Liver (tissue), 9 donors: Measurements from ENCODE around the gene KSR1. TPM values are rescaled to one million over a fixed set of nuclear protein-coding genes. Genes with fewer than 3 reads are reported as not detected.
"Not testable (repeated sequence)": the region's sequence is repeated elsewhere in the genome, so short reads cannot be mapped to it uniquely, and the experiment has no call there.

Experiments
- DNase-seq: peaks from one replicate; pipeline ENCODE4 v3.0.0-alpha.2; 2017; ENCODE audit warnings: low spot score
- H3K27ac ChIP-seq, 2 donors: one replicate each; pipeline ENCODE4 v1.7.0; 2013; ENCODE audit warnings: inconsistent platforms in 2 of 2, low read length in 2 of 2, control low read depth in 1 of 2, low read depth in 1 of 2, mild to moderate bottlenecking in 1 of 2
- H3K27me3 ChIP-seq, 4 donors: one replicate each; pipeline versions ENCODE4 v1.6.1 to v1.7.0; 2013; ENCODE audit warnings: low read length in 3 of 4, inconsistent platforms in 1 of 4, mild to moderate bottlenecking in 1 of 4, moderate library complexity in 1 of 4; ENCODE audit not compliant: control insufficient read depth in 4 of 4, insufficient read depth in 4 of 4
- H3K36me3 ChIP-seq, 4 donors: one replicate each; pipeline versions ENCODE4 v1.6.1 to v1.7.0; 2013; ENCODE audit warnings: low read length in 3 of 4, mild to moderate bottlenecking in 3 of 4, low read depth in 1 of 4, moderate library complexity in 1 of 4; ENCODE audit not compliant: control insufficient read depth in 4 of 4, insufficient read depth in 3 of 4
- H3K4me1 ChIP-seq, 4 donors: one replicate each; pipeline versions ENCODE4 v1.6.1 to v1.7.0; 2013; ENCODE audit warnings: low read length in 3 of 4, mild to moderate bottlenecking in 3 of 4, moderate library complexity in 1 of 4; ENCODE audit not compliant: control insufficient read depth in 4 of 4, insufficient read depth in 4 of 4
- H3K4me3 ChIP-seq, 3 donors: one replicate each; pipeline versions ENCODE4 v1.6.1 to v1.7.0; 2013; ENCODE audit warnings: low read length in 3 of 3, control low read depth in 1 of 3, low read depth in 1 of 3, mild to moderate bottlenecking in 1 of 3
- H3K9ac ChIP-seq, 2 donors: one replicate each; pipeline ENCODE4 v1.7.0; 2013; ENCODE audit warnings: low read length in 2 of 2, mild to moderate bottlenecking in 2 of 2, moderate library complexity in 2 of 2, control low read depth in 1 of 2, low read depth in 1 of 2
- H3K9me3 ChIP-seq, 4 donors: one replicate each; pipeline versions ENCODE4 v1.6.1 to v1.7.0; 2013; ENCODE audit warnings: low read length in 3 of 4; ENCODE audit not compliant: control insufficient read depth in 4 of 4
- EGR1 ChIP-seq, 2 donors: IDR thresholded peaks; 2 replicates each; pipeline ENCODE4 v1.6.1; 2016 to 2018; ENCODE audit warnings: antibody characterized with exemption in 2 of 2, low read depth in 2 of 2
- FOXA1 ChIP-seq: IDR thresholded peaks from 2 replicates; pipeline ENCODE4 v1.6.1; 2016; ENCODE audit warnings: antibody characterized with exemption
- FOXA2 ChIP-seq: IDR thresholded peaks from 2 replicates; pipeline ENCODE4 v1.6.1; 2016; ENCODE audit warnings: antibody characterized with exemption
- GABPA ChIP-seq, 2 donors: IDR thresholded peaks in 1 of 2; conservative IDR thresholded peaks in 1 of 2; 2 replicates each; pipeline ENCODE4 v1.6.1; 2016; ENCODE audit warnings: antibody characterized with exemption in 2 of 2, mild to moderate bottlenecking in 1 of 2, moderate library complexity in 1 of 2
- HNF4A ChIP-seq, 2 donors: conservative IDR thresholded peaks; 2 replicates each; pipeline ENCODE4 v1.6.1; 2016; ENCODE audit warnings: antibody characterized with exemption in 2 of 2, mild to moderate bottlenecking in 2 of 2
- JUND ChIP-seq, 2 donors: IDR thresholded peaks; 2 replicates each; pipeline ENCODE4 v1.6.1; 2016; ENCODE audit warnings: antibody characterized with exemption in 2 of 2
- MAX ChIP-seq: IDR thresholded peaks from 2 replicates; pipeline ENCODE4 v1.6.1; 2016; ENCODE audit warnings: antibody characterized with exemption
- NR2F2 ChIP-seq: IDR thresholded peaks from 2 replicates; pipeline ENCODE4 v1.6.1; 2016; ENCODE audit warnings: antibody characterized with exemption
- RAD21 ChIP-seq, 2 donors: IDR thresholded peaks; 2 replicates each; pipeline ENCODE4 v1.6.1; 2016; ENCODE audit warnings: antibody characterized with exemption in 2 of 2, mild to moderate bottlenecking in 2 of 2
- SP1 ChIP-seq: IDR thresholded peaks from 2 replicates; pipeline ENCODE4 v1.6.1; 2018; ENCODE audit warnings: antibody characterized with exemption, mild to moderate bottlenecking
- TAF1 ChIP-seq: conservative IDR thresholded peaks from 2 replicates; pipeline ENCODE4 v1.6.1; 2016; ENCODE audit warnings: antibody characterized with exemption, mild to moderate bottlenecking
- ZBTB33 ChIP-seq: IDR thresholded peaks from 2 replicates; pipeline ENCODE4 v1.6.1; 2016; ENCODE audit warnings: antibody characterized with exemption
- WGBS: extraction: QIAGEN DNeasy Blood & Tissue Kit; methylation state at CpG from one replicate; pipeline ENCODE4 v1.1.7; 2013; 5-methylcytosine and 5-hydroxymethylcytosine counted together
- polyA plus RNA-seq, 2 donors: library from polyadenylated mRNA; stranded (reverse) in 1 of 2; unstranded in 1 of 2; fragments of 200-250 nt in 1 of 2; fragments of >200 nt in 1 of 2; fragmentation: Nextera tagmentation in 1 of 2; extraction: Ambion mirVana in 1 of 2; gene quantifications; one replicate each; pipeline versions ENCODE4 v1.2.1 to v1.2.3, GENCODE V29; 2013 to 2015
- total RNA-seq, 2 donors: library from RNA; depleted of rRNA; stranded (reverse); fragments of >200 nt; gene quantifications; one replicate each; pipeline ENCODE4 v1.2.3, GENCODE V29; 2014
- TF ChIP-seq, protein P1 (sequence below): fragments of 150-350 bp; IDR thresholded peaks from 2 replicates; pipeline ENCODE4 v1.5.1; 2017; ENCODE audit warnings: improper control_type of control experiment, low read depth, low read length; ENCODE audit not compliant: missing input control
- TF ChIP-seq, protein P2 (sequence below): IDR thresholded peaks from 2 replicates; pipeline ENCODE4 v1.6.1; 2016; ENCODE audit warnings: antibody characterized with exemption, mild to moderate bottlenecking
- TF ChIP-seq, protein P3 (sequence below): IDR thresholded peaks from 2 replicates; pipeline ENCODE4 v1.6.1; 2016; ENCODE audit warnings: antibody characterized with exemption
- donor health status: healthy.
- donor health status: healthy.
- donor health status: healthy.
- donor health status: healthy.
- donor health status: healthy.

The KSR1 gene
- total and polyA plus RNA-seq, 4 donors, result 1.2 to 9.0 (median 4.1) TPM

- Histone ChIP-seq H3K27ac (no peak overlapping the region), H3K27me3 (no peaks in the 10 kb centered on the region), H3K4me3 (no peak overlapping the region), H3K4me1 (no peaks in the 10 kb centered on the region), H3K9me3 (no peaks in the 10 kb centered on the region), H3K9ac (no peak overlapping the region), H3K36me3 (peaks cover 0 to 2% (median 0%) of the 10 kb centered on the region in 4 donors)
- TF ChIP-seq NR2F2 (no peak), MAX (no peak), JUND (IDR thresholded peaks at IDR 0.05) (no peak), TAF1 (no peak), GABPA (IDR thresholded peaks at IDR 0.05 in 1 of 2, conservative IDR thresholded peaks at IDR 0.05 in 1 of 2) (no peak), FOXA2 (no peak), SP1 (no peak)
- TF ChIP-seq, protein P1, sequence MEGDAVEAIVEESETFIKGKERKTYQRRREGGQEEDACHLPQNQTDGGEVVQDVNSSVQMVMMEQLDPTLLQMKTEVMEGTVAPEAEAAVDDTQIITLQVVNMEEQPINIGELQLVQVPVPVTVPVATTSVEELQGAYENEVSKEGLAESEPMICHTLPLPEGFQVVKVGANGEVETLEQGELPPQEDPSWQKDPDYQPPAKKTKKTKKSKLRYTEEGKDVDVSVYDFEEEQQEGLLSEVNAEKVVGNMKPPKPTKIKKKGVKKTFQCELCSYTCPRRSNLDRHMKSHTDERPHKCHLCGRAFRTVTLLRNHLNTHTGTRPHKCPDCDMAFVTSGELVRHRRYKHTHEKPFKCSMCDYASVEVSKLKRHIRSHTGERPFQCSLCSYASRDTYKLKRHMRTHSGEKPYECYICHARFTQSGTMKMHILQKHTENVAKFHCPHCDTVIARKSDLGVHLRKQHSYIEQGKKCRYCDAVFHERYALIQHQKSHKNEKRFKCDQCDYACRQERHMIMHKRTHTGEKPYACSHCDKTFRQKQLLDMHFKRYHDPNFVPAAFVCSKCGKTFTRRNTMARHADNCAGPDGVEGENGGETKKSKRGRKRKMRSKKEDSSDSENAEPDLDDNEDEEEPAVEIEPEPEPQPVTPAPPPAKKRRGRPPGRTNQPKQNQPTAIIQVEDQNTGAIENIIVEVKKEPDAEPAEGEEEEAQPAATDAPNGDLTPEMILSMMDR, result no peak
- TF ChIP-seq, protein P2, sequence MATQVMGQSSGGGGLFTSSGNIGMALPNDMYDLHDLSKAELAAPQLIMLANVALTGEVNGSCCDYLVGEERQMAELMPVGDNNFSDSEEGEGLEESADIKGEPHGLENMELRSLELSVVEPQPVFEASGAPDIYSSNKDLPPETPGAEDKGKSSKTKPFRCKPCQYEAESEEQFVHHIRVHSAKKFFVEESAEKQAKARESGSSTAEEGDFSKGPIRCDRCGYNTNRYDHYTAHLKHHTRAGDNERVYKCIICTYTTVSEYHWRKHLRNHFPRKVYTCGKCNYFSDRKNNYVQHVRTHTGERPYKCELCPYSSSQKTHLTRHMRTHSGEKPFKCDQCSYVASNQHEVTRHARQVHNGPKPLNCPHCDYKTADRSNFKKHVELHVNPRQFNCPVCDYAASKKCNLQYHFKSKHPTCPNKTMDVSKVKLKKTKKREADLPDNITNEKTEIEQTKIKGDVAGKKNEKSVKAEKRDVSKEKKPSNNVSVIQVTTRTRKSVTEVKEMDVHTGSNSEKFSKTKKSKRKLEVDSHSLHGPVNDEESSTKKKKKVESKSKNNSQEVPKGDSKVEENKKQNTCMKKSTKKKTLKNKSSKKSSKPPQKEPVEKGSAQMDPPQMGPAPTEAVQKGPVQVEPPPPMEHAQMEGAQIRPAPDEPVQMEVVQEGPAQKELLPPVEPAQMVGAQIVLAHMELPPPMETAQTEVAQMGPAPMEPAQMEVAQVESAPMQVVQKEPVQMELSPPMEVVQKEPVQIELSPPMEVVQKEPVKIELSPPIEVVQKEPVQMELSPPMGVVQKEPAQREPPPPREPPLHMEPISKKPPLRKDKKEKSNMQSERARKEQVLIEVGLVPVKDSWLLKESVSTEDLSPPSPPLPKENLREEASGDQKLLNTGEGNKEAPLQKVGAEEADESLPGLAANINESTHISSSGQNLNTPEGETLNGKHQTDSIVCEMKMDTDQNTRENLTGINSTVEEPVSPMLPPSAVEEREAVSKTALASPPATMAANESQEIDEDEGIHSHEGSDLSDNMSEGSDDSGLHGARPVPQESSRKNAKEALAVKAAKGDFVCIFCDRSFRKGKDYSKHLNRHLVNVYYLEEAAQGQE, result no peak
- TF ChIP-seq, protein P3, sequence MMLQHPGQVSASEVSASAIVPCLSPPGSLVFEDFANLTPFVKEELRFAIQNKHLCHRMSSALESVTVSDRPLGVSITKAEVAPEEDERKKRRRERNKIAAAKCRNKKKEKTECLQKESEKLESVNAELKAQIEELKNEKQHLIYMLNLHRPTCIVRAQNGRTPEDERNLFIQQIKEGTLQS, result no peak
- 83% methylated on average over 4 of the region's 4 CpGs for WGBS
- no peak for DNase-seq
Observed at GRCh38 chr17:27640790-27641189, 184.5 kb downstream of the KSR1 start.

DNA sequence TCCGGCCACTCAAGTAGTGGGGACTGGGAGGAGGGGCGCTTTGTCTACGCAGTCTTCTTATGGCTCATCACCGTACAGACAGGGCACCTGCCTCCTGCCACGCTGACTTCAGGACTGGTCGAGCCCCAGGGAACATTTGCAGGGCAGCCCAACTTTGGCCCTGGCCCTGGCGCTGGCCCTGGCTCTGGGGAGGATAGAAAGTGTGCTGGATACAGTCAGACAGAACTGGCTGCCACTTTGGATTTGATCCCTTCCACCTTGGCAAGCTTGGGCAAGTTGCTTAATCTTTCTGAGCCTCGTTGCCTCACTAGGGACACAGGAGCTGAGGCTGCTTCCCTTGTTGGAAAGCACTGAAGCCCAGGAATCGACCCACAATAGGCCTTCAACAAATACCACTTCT, 188.3 kb downstream of the KSR1 start:
- peaks cover 0 to 2% (median 0%) of the 10 kb centered on the region in 4 donors for H3K36me3 ChIP-seq
- no peak overlapping the region for H3K27ac ChIP-seq
- H3K9ac ChIP-seq, result no peak overlapping the region
- WGBS, result 70% methylated on average over 9 of the region's 9 CpGs
- DNase-seq, result no peak
- TF ChIP-seq RAD21 (IDR thresholded peaks at IDR 0.05) (no peak), GABPA (IDR thresholded peaks at IDR 0.05 in 1 of 2, conservative IDR thresholded peaks at IDR 0.05 in 1 of 2) (no peak), NR2F2 (no peak), JUND (IDR thresholded peaks at IDR 0.05) (no peak), EGR1 (IDR thresholded peaks at IDR 0.05; ENCODE audit: low read depth in 2 of 2) (no peak), FOXA1 (no peak), MAX (no peak), FOXA2 (no peak), TAF1 (no peak), SP1 (no peak), ZBTB33 (no peak), HNF4A (conservative IDR thresholded peaks at IDR 0.05) (no peak)
- TF ChIP-seq, protein P2, result no peak
- no peak overlapping the region for H3K4me3 ChIP-seq
- no peaks in the 10 kb centered on the region for H3K4me1 ChIP-seq
- no peaks in the 10 kb centered on the region for H3K9me3 ChIP-seq
- no peaks in the 10 kb centered on the region for H3K27me3 ChIP-seq

DNA sequence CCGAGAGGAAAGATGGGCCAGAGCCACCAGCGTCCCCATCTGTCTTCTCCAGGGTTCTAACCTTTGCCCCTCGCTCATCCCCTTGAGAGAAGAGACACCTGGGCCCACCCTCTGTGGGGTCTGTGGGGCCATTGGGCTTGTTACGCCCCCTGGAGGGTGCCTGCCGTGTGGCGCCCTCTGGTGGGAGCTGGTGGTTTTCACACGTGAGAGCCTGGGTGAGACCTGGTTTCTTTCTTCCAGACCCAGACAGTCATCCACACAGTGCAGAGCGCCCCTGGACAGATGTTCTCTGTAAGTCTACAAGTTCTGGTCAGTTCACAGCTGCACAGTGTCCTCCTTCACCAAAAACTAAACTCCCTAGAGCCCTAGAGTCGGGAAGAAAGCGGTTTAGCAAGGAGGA, 189.4 kb downstream of the KSR1 start:
- H3K9me3 ChIP-seq, H3K4me1 ChIP-seq, H3K27ac ChIP-seq, H3K36me3 ChIP-seq, H3K27me3 ChIP-seq, DNase-seq, H3K4me3 ChIP-seq, H3K9ac ChIP-seq: not testable (repeated sequence)
- 92% methylated on average over 2 of the region's 10 CpGs for WGBS
